ENCODE results near the gene SECISBP2L. TPM values are rescaled to one million over a fixed set of nuclear protein-coding genes. Genes with fewer than 3 reads are reported as not detected.

Gene SECISBP2L
- total and polyA plus RNA-seq, 2 experiments from 2014 or later: 18.4 to 41.7 TPM

DNA sequence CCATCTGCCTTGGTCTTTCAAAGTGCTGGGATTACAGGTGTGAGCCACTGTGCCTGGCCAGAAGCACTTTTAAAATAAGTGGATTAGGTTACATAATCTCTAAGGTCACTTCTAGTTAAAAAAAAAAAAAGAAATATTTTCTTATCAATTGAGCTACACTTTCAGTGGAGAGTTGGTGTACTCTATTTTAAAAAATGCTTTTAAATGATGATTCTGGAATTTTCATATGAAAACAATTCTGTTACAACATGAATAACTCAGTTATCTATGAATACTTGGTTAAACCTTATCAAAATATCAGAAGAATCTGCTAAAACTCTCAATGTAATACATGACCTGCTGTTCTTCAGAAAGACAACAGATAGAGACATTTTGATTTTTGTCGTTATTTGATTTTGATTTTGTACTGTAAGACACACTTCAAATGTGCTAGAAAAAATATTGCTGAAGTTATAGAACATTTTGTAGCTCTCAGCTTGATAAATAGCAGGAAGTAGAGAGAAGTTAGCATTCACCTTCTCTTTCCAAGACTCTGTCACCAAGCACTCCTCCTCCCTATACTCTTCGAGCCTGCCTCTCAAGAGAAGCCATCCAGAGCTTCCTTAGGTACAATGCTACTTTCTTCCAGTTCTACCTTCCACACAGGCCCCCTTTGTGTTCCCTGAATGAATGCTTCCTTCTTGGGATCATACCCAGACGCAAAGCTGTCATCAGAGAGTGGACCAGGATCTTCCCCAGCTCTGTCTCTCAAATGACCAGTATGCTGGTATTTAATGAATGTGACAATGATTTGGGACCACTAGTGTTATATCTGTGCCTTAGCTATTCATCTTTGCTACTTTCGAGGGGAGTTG is 47.2 kb upstream of the SECISBP2L start:
- no peak overlapping the region for H3K4me3 ChIP-seq
- H4K20me1 ChIP-seq (ENCODE audit: insufficient read depth, poor library complexity, severe bottlenecking): no peaks in the 10 kb centered on the region

GRCh38 chr15:49088996-49089395 is 42.8 kb upstream of the SECISBP2L start:
- no peaks in the 10 kb centered on the region for H3K27me3 ChIP-seq

More for the DNA sequence above, 47.2 kb upstream of the SECISBP2L start:
- DNase-seq (ENCODE audit: low spot score): no peak
- H3K36me3 ChIP-seq (replicated peaks; ENCODE audit: insufficient read depth, low read depth): no peaks in the 10 kb centered on the region
- TF ChIP-seq EZH2 (IDR thresholded peaks at IDR 0.05; ENCODE audit: borderline replicate concordance) (no peak), EZH2phosphoT487 (IDR thresholded peaks at IDR 0.05; ENCODE audit: low read depth, severe bottlenecking, unreplicated experiment) (no peak)
- TF ChIP-seq, protein P1, sequence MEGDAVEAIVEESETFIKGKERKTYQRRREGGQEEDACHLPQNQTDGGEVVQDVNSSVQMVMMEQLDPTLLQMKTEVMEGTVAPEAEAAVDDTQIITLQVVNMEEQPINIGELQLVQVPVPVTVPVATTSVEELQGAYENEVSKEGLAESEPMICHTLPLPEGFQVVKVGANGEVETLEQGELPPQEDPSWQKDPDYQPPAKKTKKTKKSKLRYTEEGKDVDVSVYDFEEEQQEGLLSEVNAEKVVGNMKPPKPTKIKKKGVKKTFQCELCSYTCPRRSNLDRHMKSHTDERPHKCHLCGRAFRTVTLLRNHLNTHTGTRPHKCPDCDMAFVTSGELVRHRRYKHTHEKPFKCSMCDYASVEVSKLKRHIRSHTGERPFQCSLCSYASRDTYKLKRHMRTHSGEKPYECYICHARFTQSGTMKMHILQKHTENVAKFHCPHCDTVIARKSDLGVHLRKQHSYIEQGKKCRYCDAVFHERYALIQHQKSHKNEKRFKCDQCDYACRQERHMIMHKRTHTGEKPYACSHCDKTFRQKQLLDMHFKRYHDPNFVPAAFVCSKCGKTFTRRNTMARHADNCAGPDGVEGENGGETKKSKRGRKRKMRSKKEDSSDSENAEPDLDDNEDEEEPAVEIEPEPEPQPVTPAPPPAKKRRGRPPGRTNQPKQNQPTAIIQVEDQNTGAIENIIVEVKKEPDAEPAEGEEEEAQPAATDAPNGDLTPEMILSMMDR (IDR thresholded peaks at IDR 0.05; ENCODE audit: poor library complexity): no peak
- peaks cover 3% of the 10 kb centered on the region for H3K9me3 ChIP-seq (ENCODE audit: low read depth)
- H3K27ac ChIP-seq: no peak overlapping the region
- H3K4me1 ChIP-seq (ENCODE audit: insufficient read depth): no peaks in the 10 kb centered on the region
- WGBS (ENCODE audit: low lambda C conversion rate, missing lambda C conversion rate): 89% methylated on average over 4 of the region's 4 CpGs
- H2AFZ ChIP-seq: no peak overlapping the region
- H3K27me3 ChIP-seq: no peaks in the 10 kb centered on the region
- H3K79me2 ChIP-seq: no peaks in the 10 kb centered on the region
- H3K9me2 ChIP-seq (replicated peaks; ENCODE audit: insufficient read depth): no peaks in the 10 kb centered on the region
- H3K4me2 ChIP-seq: no peak overlapping the region

DNA sequence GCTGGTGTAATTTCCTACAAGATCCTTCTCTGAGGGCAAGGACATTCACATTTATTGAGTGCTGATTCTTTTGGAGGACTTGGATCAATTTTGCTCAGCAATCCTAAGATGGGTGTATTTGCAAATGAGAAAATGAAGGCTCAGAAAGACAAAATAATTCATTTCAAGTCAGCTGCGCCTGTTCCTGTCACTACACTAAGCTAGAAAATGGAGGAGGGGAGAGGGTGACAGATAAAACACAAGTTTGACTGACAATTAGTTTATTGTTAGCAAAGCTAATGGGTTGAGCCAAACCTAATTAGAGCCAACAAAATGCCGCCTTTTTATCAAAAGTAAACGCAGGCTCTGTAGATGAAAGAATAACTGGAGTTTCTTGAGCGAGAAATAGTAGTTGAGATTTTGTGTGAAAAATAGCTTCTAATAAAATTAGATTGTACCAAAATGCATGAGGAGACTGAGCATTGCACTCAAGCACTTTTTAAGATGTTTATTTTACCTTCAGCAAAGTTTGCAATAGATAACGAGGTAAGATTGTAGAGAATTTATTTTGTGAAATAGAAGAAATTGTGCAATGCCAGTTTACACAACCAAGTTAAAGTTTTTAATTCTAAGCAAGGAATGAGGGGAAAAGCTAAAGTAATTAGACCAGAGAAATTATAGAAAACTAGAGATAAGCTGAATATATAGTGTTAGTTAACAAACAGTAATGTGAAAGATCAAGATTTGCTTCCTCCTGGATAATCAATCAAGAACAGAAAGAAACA is 39.6 kb upstream of the SECISBP2L start:
- H3K4me2 ChIP-seq: peak overlapping the region; percentile 51
- no peak for DNase-seq (ENCODE audit: low spot score)
- H3K4me1 ChIP-seq (ENCODE audit: insufficient read depth): peaks cover 9% of the 10 kb centered on the region
- H3K9me3 ChIP-seq (ENCODE audit: low read depth): no peaks in the 10 kb centered on the region
- no peaks in the 10 kb centered on the region for H3K79me2 ChIP-seq
- no peaks in the 10 kb centered on the region for H3K27me3 ChIP-seq
- H3K36me3 ChIP-seq (replicated peaks; ENCODE audit: insufficient read depth, low read depth): no peaks in the 10 kb centered on the region
- peak overlapping the region; percentile 12 for H2AFZ ChIP-seq
- H3K27ac ChIP-seq: no peak overlapping the region
- WGBS (ENCODE audit: low lambda C conversion rate, missing lambda C conversion rate): 60% methylated on average over 5 of the region's 5 CpGs
- no peak for TF ChIP-seq EZH2phosphoT487 (IDR thresholded peaks at IDR 0.05; ENCODE audit: low read depth, severe bottlenecking, unreplicated experiment)
- no peak for TF ChIP-seq EZH2 (IDR thresholded peaks at IDR 0.05; ENCODE audit: borderline replicate concordance)
- TF ChIP-seq, protein P1 (IDR thresholded peaks at IDR 0.05; ENCODE audit: poor library complexity): no peak
- H4K20me1 ChIP-seq (ENCODE audit: insufficient read depth, poor library complexity, severe bottlenecking): no peaks in the 10 kb centered on the region
- no peaks in the 10 kb centered on the region for H3K9me2 ChIP-seq (replicated peaks; ENCODE audit: insufficient read depth)
- H3K4me3 ChIP-seq: no peak overlapping the region

More at GRCh38 chr15:49088996-49089395, 42.8 kb upstream of the SECISBP2L start:
- Histone ChIP-seq H3K9me3 (ENCODE audit: low read depth) (peaks cover 3% of the 10 kb centered on the region), H2AFZ (no peak overlapping the region), H3K36me3 (replicated peaks; ENCODE audit: insufficient read depth, low read depth) (no peaks in the 10 kb centered on the region), H3K4me2 (no peak overlapping the region), H3K4me1 (ENCODE audit: insufficient read depth) (peaks cover 9% of the 10 kb centered on the region), H3K4me3 (no peak overlapping the region), H3K9me2 (replicated peaks; ENCODE audit: insufficient read depth) (no peaks in the 10 kb centered on the region), H3K27ac (no peak overlapping the region), H3K79me2 (no peaks in the 10 kb centered on the region), H4K20me1 (ENCODE audit: insufficient read depth, poor library complexity, severe bottlenecking) (no peaks in the 10 kb centered on the region)
- DNase-seq (ENCODE audit: low spot score): no peak
- TF ChIP-seq EZH2phosphoT487 (IDR thresholded peaks at IDR 0.05; ENCODE audit: low read depth, severe bottlenecking, unreplicated experiment) (no peak), EZH2 (IDR thresholded peaks at IDR 0.05; ENCODE audit: borderline replicate concordance) (no peak)
- TF ChIP-seq, protein P1 (IDR thresholded peaks at IDR 0.05; ENCODE audit: poor library complexity): no peak
- WGBS (ENCODE audit: low lambda C conversion rate, missing lambda C conversion rate): 77% methylated on average over 4 of the region's 4 CpGs

All from hepatocyte (in vitro differentiated cells).